ENCODE measurements around the gene ATP4A.

The ATP4A gene

DNA sequence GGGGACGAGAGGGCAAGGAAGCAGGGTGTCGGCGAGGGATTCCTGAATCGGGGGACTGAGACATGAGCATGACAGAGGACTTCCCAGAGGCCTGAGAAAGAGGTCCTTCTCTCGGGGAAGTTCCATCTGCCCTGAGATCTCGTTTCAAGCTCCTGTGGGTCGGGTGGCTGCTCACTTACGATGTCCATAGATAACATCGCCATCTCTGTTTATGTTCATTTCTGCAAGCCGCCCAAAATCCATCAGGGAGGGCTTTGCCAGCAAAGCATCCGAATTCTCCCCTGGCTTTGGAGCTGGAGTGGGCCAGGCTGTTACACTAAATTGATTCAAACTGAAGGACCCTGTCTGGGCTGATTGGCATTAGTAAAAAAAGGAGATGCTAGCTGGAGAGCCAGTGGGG, 55.9 kb downstream of the ATP4A start:
- TF ChIP-seq ZNF8 (CRISPR knock-in tag; IDR thresholded peaks at IDR 0.05) (no peak), CSDC2 (CRISPR knock-in tag; IDR thresholded peaks at IDR 0.05) (no peak), ZC3H10 (CRISPR knock-in tag; IDR thresholded peaks at IDR 0.05) (no peak), BACH2 (CRISPR knock-in tag; IDR thresholded peaks at IDR 0.05; ENCODE audit: borderline replicate concordance) (no peak), ISL1 (CRISPR knock-in tag; IDR thresholded peaks at IDR 0.05) (no peak), OSR1 (CRISPR knock-in tag; IDR thresholded peaks at IDR 0.05) (no peak), ZNF565 (CRISPR knock-in tag; conservative IDR thresholded peaks at IDR 0.05; ENCODE audit: low read depth) (no peak), ZFP30 (CRISPR knock-in tag; IDR thresholded peaks at IDR 0.05) (no peak), ARNTL (CRISPR knock-in tag; IDR thresholded peaks at IDR 0.05; ENCODE audit: borderline replicate concordance, low read depth) (no peak)
- TF ChIP-seq, protein P1, sequence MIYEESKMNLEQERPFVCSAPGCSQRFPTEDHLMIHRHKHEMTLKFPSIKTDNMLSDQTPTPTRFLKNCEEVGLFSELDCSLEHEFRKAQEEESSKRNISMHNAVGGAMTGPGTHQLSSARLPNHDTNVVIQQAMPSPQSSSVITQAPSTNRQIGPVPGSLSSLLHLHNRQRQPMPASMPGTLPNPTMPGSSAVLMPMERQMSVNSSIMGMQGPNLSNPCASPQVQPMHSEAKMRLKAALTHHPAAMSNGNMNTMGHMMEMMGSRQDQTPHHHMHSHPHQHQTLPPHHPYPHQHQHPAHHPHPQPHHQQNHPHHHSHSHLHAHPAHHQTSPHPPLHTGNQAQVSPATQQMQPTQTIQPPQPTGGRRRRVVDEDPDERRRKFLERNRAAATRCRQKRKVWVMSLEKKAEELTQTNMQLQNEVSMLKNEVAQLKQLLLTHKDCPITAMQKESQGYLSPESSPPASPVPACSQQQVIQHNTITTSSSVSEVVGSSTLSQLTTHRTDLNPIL (CRISPR knock-in tag; IDR thresholded peaks at IDR 0.05; ENCODE audit: low read depth) = no peak
- TF ChIP-seq, protein P2, sequence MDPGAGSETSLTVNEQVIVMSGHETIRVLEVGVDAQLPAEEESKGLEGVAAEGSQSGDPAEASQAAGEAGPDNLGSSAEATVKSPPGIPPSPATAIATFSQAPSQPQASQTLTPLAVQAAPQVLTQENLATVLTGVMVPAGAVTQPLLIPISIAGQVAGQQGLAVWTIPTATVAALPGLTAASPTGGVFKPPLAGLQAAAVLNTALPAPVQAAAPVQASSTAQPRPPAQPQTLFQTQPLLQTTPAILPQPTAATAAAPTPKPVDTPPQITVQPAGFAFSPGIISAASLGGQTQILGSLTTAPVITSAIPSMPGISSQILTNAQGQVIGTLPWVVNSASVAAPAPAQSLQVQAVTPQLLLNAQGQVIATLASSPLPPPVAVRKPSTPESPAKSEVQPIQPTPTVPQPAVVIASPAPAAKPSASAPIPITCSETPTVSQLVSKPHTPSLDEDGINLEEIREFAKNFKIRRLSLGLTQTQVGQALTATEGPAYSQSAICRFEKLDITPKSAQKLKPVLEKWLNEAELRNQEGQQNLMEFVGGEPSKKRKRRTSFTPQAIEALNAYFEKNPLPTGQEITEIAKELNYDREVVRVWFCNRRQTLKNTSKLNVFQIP (CRISPR knock-in tag; IDR thresholded peaks at IDR 0.05; ENCODE audit: borderline replicate concordance, low read depth) = no peak
- TF ChIP-seq, protein P3, sequence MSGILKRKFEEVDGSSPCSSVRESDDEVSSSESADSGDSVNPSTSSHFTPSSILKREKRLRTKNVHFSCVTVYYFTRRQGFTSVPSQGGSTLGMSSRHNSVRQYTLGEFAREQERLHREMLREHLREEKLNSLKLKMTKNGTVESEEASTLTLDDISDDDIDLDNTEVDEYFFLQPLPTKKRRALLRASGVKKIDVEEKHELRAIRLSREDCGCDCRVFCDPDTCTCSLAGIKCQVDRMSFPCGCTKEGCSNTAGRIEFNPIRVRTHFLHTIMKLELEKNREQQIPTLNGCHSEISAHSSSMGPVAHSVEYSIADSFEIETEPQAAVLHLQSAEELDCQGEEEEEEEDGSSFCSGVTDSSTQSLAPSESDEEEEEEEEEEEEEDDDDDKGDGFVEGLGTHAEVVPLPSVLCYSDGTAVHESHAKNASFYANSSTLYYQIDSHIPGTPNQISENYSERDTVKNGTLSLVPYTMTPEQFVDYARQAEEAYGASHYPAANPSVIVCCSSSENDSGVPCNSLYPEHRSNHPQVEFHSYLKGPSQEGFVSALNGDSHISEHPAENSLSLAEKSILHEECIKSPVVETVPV (CRISPR knock-in tag; IDR thresholded peaks at IDR 0.05) = no peak
- TF ChIP-seq, protein P4, sequence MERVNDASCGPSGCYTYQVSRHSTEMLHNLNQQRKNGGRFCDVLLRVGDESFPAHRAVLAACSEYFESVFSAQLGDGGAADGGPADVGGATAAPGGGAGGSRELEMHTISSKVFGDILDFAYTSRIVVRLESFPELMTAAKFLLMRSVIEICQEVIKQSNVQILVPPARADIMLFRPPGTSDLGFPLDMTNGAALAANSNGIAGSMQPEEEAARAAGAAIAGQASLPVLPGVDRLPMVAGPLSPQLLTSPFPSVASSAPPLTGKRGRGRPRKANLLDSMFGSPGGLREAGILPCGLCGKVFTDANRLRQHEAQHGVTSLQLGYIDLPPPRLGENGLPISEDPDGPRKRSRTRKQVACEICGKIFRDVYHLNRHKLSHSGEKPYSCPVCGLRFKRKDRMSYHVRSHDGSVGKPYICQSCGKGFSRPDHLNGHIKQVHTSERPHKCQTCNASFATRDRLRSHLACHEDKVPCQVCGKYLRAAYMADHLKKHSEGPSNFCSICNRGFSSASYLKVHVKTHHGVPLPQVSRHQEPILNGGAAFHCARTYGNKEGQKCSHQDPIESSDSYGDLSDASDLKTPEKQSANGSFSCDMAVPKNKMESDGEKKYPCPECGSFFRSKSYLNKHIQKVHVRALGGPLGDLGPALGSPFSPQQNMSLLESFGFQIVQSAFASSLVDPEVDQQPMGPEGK (CRISPR knock-in tag; IDR thresholded peaks at IDR 0.05; ENCODE audit: borderline replicate concordance) = no peak
- no peak for ATAC-seq

DNA sequence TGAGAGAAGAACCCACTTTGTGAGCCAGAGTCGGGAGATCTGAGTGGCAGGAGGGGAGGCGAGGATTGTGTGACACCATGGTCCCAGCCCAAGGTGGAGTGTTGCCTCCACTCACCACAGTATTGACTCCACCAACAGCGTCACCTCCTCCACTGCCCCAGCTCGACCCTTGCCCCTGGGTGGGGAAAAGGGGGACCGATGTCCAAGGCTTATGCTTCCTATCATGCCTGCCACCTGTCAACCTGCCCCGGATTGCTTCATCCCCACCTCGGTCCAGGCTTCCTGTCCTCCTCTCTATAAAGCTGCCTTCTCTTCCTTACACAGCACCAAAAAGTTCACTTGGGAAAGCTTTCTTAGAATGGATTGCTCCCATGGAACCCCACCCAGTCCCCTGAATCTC, 57.4 kb downstream of the ATP4A start:
- TF ChIP-seq RARB (CRISPR knock-in tag; IDR thresholded peaks at IDR 0.05) = no peak
- no peak for TF ChIP-seq BACH2 (CRISPR knock-in tag; IDR thresholded peaks at IDR 0.05; ENCODE audit: borderline replicate concordance)
- no peak for TF ChIP-seq ZNF8 (CRISPR knock-in tag; IDR thresholded peaks at IDR 0.05)
- TF ChIP-seq, protein P2 (CRISPR knock-in tag; IDR thresholded peaks at IDR 0.05; ENCODE audit: borderline replicate concordance, low read depth) = no peak
- TF ChIP-seq ESRRG (CRISPR knock-in tag; IDR thresholded peaks at IDR 0.05) = no peak
- TF ChIP-seq TOX (CRISPR knock-in tag; IDR thresholded peaks at IDR 0.05; ENCODE audit: borderline replicate concordance) = no peak
- TF ChIP-seq OSR1 (CRISPR knock-in tag; IDR thresholded peaks at IDR 0.05) = no peak
- TF ChIP-seq ISL1 (CRISPR knock-in tag; IDR thresholded peaks at IDR 0.05) = no peak
- TF ChIP-seq, protein P3 (CRISPR knock-in tag; IDR thresholded peaks at IDR 0.05) = no peak
- TF ChIP-seq GLIS3 (CRISPR knock-in tag; IDR thresholded peaks at IDR 0.05) = no peak
- no peak for TF ChIP-seq ZFP30 (CRISPR knock-in tag; IDR thresholded peaks at IDR 0.05)
- TF ChIP-seq ZFP3 (CRISPR knock-in tag; IDR thresholded peaks at IDR 0.05) = no peak
- no peak for TF ChIP-seq TCF4 (CRISPR knock-in tag; IDR thresholded peaks at IDR 0.05; ENCODE audit: borderline replicate concordance)
- no peak for TF ChIP-seq ZNF70 (CRISPR knock-in tag; IDR thresholded peaks at IDR 0.05)
- TF ChIP-seq ZNF565 (CRISPR knock-in tag; conservative IDR thresholded peaks at IDR 0.05; ENCODE audit: low read depth) = no peak

DNA sequence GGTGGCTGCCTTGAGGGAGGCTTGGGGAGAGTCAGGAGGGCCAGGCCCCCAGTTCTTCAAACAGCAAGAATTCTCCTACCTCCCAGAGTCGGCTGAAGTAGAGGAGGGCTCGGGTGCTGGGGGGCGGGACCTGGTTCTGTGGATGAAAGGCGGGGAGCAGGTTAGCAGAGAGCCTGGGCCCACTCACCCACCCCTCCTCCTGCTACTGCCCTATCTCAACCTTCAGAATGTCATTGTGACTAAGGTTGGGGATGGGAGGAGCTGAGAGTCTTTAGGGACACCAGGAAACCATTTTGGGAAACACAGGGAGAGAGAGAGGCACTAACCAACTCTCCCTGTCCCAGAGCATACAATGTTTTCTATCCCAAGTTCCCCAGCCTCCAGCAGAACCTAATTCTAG, 60.7 kb downstream of the ATP4A start:
- no peak for ATAC-seq
- no peak for TF ChIP-seq ESRRG (CRISPR knock-in tag; IDR thresholded peaks at IDR 0.05)
- TF ChIP-seq, protein P4 (CRISPR knock-in tag; IDR thresholded peaks at IDR 0.05; ENCODE audit: borderline replicate concordance) = no peak
- no peak for TF ChIP-seq ZNF8 (CRISPR knock-in tag; IDR thresholded peaks at IDR 0.05)
- TF ChIP-seq, protein P1 (CRISPR knock-in tag; IDR thresholded peaks at IDR 0.05; ENCODE audit: low read depth) = no peak
- TF ChIP-seq CSDC2 (CRISPR knock-in tag; IDR thresholded peaks at IDR 0.05) = no peak
- TF ChIP-seq ZNF70 (CRISPR knock-in tag; IDR thresholded peaks at IDR 0.05) = no peak
- TF ChIP-seq, protein P2 (CRISPR knock-in tag; IDR thresholded peaks at IDR 0.05; ENCODE audit: borderline replicate concordance, low read depth) = no peak
- TF ChIP-seq ZNF565 (CRISPR knock-in tag; conservative IDR thresholded peaks at IDR 0.05; ENCODE audit: low read depth) = no peak

More for the DNA sequence above, 57.4 kb downstream of the ATP4A start:
- no peak for ATAC-seq

Measured in SK-N-SH treated with all-trans-retinoic acid at 6 μM for 48 hours (cell line).